Nephron progenitor cell (in vitro differentiated cells): ENCODE measurements around the gene VKORC1L1.
A peak's percentile ranks its signal among the peaks of the same experiment; 100 is the strongest.

Experiments used
- DNase-seq: peaks from one replicate; pipeline ENCODE4 v3.0.0; 2021
- H3K27ac Mint-ChIP-seq: 2 replicates; pipeline ENCODE4 v1.8.0; 2021; ENCODE audit warnings: mild to moderate bottlenecking, moderate library complexity, mixed read lengths
- H3K27me3 Mint-ChIP-seq: 2 replicates; pipeline ENCODE4 v1.8.0; 2021; ENCODE audit warnings: mild to moderate bottlenecking, low read depth, mixed read lengths; ENCODE audit not compliant: poor library complexity
- H3K36me3 Mint-ChIP-seq: 2 replicates; pipeline ENCODE4 v1.8.0; 2021; ENCODE audit warnings: low read depth, mixed read lengths
- H3K4me1 Mint-ChIP-seq: 2 replicates; pipeline ENCODE4 v1.8.0; 2021; ENCODE audit warnings: mixed read lengths
- H3K4me3 Mint-ChIP-seq: 2 replicates; pipeline ENCODE4 v1.8.0; 2021; ENCODE audit warnings: mild to moderate bottlenecking, moderate library complexity, mixed read lengths
- H3K9me3 Mint-ChIP-seq: 2 replicates; pipeline ENCODE4 v1.8.0; 2021; ENCODE audit warnings: mild to moderate bottlenecking, moderate library complexity, mixed read lengths
- TF ChIP-seq, protein P1 (sequence below): fragments of 200-600 bp; sonication (generic); IDR thresholded peaks from 2 replicates; pipeline ENCODE4 v1.5.0; 2021; ENCODE audit warnings: antibody characterized with exemption

Gene VKORC1L1

DNA sequence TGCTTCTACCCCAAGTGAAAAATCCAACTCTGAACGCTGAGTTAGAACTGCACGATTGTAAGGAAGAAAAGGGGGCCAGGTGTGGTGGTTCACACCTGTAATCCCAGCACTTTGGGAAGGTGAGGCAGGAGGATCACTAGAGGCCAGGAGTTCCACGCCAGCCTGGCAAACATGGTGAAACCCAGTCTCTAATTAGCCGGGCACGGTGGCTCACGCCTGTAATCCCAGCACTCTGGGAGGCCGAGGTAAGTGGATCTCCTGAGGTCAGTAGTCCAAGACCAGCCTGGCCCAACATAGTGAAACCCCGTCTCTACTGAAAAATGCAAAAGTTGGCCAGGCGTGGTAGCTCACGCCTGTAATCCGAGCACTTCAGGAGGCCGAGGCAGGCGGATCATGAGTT lies 100.1 kb downstream of the VKORC1L1 start:
- no peak overlapping the region for H3K27ac Mint-ChIP-seq
- no peak for DNase-seq
- no peaks in the 10 kb centered on the region for H3K9me3 Mint-ChIP-seq
- TF ChIP-seq, protein P1, sequence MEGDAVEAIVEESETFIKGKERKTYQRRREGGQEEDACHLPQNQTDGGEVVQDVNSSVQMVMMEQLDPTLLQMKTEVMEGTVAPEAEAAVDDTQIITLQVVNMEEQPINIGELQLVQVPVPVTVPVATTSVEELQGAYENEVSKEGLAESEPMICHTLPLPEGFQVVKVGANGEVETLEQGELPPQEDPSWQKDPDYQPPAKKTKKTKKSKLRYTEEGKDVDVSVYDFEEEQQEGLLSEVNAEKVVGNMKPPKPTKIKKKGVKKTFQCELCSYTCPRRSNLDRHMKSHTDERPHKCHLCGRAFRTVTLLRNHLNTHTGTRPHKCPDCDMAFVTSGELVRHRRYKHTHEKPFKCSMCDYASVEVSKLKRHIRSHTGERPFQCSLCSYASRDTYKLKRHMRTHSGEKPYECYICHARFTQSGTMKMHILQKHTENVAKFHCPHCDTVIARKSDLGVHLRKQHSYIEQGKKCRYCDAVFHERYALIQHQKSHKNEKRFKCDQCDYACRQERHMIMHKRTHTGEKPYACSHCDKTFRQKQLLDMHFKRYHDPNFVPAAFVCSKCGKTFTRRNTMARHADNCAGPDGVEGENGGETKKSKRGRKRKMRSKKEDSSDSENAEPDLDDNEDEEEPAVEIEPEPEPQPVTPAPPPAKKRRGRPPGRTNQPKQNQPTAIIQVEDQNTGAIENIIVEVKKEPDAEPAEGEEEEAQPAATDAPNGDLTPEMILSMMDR = no peak
- peaks cover 51% of the 10 kb centered on the region for H3K36me3 Mint-ChIP-seq
- no peaks in the 10 kb centered on the region for H3K27me3 Mint-ChIP-seq
- H3K4me3 Mint-ChIP-seq = no peak overlapping the region
- no peaks in the 10 kb centered on the region for H3K4me1 Mint-ChIP-seq

DNA sequence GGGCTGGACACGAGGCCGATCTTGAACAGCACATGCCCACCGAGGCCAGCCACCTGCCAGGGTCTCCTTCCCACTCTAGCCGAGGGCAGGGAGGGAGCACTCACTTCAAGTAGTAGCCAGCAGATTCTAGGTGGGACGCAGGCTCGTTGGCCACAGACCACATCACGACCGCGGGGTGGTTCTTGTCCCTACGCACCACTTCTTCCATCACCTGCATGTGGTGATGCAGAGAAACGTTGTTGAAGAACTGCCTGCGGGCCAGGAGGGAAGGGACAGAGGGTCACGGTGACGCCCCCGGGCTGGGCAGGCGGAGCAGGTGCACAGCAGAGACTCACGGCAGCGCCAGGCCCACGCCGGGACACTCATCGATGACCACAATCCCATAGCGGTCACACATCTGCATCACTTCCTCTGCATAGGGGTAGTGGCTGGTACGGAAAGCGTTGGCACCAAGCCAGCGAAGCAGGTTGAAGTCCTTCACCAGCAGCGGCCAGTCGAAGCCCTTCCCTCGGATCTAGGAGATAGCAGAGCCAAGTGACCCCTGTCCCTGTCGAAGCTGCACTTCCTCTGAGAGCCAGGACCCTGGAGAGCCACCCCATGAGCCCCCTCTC lies 101.4 kb downstream of the VKORC1L1 start:
- Mint-ChIP-seq H3K4me1 (no peaks in the 10 kb centered on the region), H3K4me3 (no peak overlapping the region), H3K9me3 (no peaks in the 10 kb centered on the region), H3K27ac (no peak overlapping the region), H3K27me3 (no peaks in the 10 kb centered on the region), H3K36me3 (peaks cover 55% of the 10 kb centered on the region)
- DNase-seq = no peak
- TF ChIP-seq, protein P1 = no peak

DNA sequence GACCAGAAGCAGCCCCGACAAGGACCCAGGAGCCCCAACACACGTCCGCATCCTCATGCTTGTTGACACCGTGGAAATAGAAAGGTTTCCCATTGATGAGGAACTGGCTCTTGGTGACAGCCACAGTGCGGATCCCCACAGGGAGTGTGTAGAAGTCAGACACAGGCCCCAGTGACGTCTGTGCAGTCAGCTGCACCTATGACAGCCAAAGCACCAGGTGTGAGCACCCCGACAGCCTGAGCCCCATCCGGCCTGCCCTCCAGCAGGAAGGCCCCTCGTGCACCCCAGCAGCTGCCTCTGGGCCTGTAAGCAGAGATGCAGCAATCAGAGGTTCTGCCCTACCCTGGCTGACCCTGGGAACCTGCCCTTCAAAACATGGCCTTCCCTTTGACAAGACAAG lies 102.0 kb downstream of the VKORC1L1 start:
- Mint-ChIP-seq H3K36me3 (peaks cover 49% of the 10 kb centered on the region), H3K4me1 (no peaks in the 10 kb centered on the region), H3K9me3 (no peaks in the 10 kb centered on the region), H3K4me3 (no peak overlapping the region), H3K27ac (no peak overlapping the region), H3K27me3 (no peaks in the 10 kb centered on the region)
- no peak for DNase-seq
- TF ChIP-seq, protein P1 = no peak

DNA sequence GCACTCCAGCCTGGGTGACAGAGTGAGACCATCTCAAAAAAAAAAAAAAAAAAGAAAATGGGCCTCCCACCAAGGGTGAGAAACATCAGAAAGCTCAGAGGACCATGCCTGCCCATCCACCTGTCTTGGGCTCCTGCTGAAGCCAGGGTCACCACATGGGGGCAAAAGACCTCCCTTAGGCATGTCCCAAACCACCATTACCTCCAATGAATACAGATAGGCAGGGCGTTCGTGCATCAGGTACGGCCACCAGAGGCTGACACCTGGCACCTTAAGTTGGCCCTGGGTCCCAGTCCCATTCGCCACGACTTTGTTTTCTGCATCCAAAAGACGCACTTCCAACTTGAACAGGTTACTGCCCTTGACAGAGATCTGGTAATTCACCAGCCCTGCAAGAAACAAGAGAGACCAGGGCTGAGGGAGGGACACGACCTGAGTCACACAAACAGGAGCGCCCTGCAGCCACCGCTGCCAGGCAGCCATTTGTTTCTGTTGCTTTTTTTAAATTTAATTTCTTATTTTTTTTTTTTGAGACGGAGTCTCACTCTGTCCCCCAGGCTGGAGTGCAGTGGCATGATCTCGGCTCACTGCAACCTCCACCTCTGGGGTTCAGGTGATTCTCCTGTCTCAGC lies 103.1 kb downstream of the VKORC1L1 start:
- Mint-ChIP-seq H3K4me3 (no peak overlapping the region), H3K9me3 (no peaks in the 10 kb centered on the region), H3K36me3 (peaks cover 39% of the 10 kb centered on the region), H3K27me3 (no peaks in the 10 kb centered on the region), H3K27ac (no peak overlapping the region), H3K4me1 (peaks cover 7% of the 10 kb centered on the region)
- no peak for DNase-seq
- TF ChIP-seq, protein P1 = no peak

DNA sequence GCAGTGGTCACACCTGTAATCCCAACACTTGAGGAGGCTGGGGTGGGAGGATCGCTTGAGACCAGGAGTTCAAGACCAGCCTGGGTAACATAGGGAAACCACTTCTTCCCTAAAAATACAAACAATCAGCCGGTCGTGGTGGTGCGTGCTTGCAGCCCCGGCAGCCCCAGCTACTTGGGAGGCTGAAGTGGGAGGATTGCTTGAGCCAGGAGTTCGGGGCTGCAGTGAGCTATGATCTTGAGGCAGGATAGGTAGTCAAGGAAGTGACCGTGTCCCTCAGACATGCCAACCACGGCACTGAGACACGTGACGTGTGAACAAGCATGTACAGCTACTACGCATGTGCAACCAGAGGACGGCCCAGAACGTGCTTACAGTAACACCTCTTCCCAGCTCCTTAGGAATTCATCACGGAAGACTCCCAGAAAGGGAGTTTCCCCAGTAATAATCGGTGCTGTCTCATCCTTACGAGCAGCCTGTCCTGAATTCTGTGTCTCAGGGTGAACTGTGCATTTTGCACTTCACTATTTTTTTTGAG lies 103.9 kb downstream of the VKORC1L1 start:
- H3K27ac Mint-ChIP-seq = peak overlapping the region; percentile 84
- H3K36me3 Mint-ChIP-seq = peaks cover 33% of the 10 kb centered on the region
- H3K4me3 Mint-ChIP-seq = no peak overlapping the region
- H3K4me1 Mint-ChIP-seq = peaks cover 10% of the 10 kb centered on the region
- H3K9me3 Mint-ChIP-seq = no peaks in the 10 kb centered on the region
- DNase-seq = no peak
- no peaks in the 10 kb centered on the region for H3K27me3 Mint-ChIP-seq
- TF ChIP-seq, protein P1 = no peak
